Mesothelial cell of epicardium (in vitro differentiated cells): ENCODE data around the gene WDR64. TPM values are rescaled to one million over a fixed set of nuclear protein-coding genes. Genes with fewer than 3 reads are reported as not detected.

Experiments
- DNase-seq, 2 experiments: peaks; one replicate each; pipeline ENCODE4 v3.0.0; 2021; ENCODE audit warnings: low spot score in 2 of 2; ENCODE audit not compliant: unreplicated experiment in 2 of 2
- H3K27ac Mint-ChIP-seq: 2 replicates; pipeline ENCODE4 v1.8.0; 2021; ENCODE audit warnings: mixed read lengths
- H3K27me3 Mint-ChIP-seq: 2 replicates; pipeline ENCODE4 v1.8.0; 2021; ENCODE audit warnings: low read depth, mixed read lengths
- H3K36me3 Mint-ChIP-seq: 2 replicates; pipeline ENCODE4 v1.8.0; 2021; ENCODE audit warnings: mixed read lengths
- H3K4me1 Mint-ChIP-seq: 2 replicates; pipeline ENCODE4 v1.8.0; 2021; ENCODE audit warnings: mixed read lengths
- H3K4me3 Mint-ChIP-seq: 2 replicates; pipeline ENCODE4 v1.8.0; 2021; ENCODE audit warnings: mild to moderate bottlenecking, moderate library complexity, mixed read lengths
- H3K9me3 Mint-ChIP-seq: 2 replicates; pipeline ENCODE4 v1.8.0; 2021; ENCODE audit warnings: mixed read lengths
- CTCF ChIP-seq: fragments of 200-600 bp; sonication (generic); IDR thresholded peaks from one replicate; pipeline ENCODE4 v1.5.0; 2021; ENCODE audit warnings: antibody characterized with exemption; ENCODE audit not compliant: unreplicated experiment
- total RNA-seq: library from RNA; stranded (reverse); gene quantifications from 3 replicates; pipeline ENCODE4 v1.2.1, GENCODE V29; 2021

WDR64 gene
- total RNA-seq, 1 donor from 2014 or later: not detected

GRCh38 chr1:241608379-241609033, 43.6 kb upstream of the WDR64 start:
- no peak for TF ChIP-seq CTCF
- no peak for DNase-seq

GRCh38 chr1:241610056-241610815, 41.8 kb upstream of the WDR64 start:
- H3K27me3 Mint-ChIP-seq: no peaks in the 10 kb centered on the region
- no peak overlapping the region for H3K4me3 Mint-ChIP-seq
- H3K4me1 Mint-ChIP-seq: no peaks in the 10 kb centered on the region
- no peaks in the 10 kb centered on the region for H3K9me3 Mint-ChIP-seq
- H3K27ac Mint-ChIP-seq: no peak overlapping the region
- no peak for TF ChIP-seq CTCF
- DNase-seq: no peak
- no peaks in the 10 kb centered on the region for H3K36me3 Mint-ChIP-seq

More at GRCh38 chr1:241608379-241609033, 43.6 kb upstream of the WDR64 start:
- Mint-ChIP-seq H3K36me3 (no peaks in the 10 kb centered on the region), H3K9me3 (no peaks in the 10 kb centered on the region), H3K27ac (no peak overlapping the region), H3K4me3 (no peak overlapping the region), H3K27me3 (no peaks in the 10 kb centered on the region), H3K4me1 (no peaks in the 10 kb centered on the region)

GRCh38 chr1:241611063-241611462, 41.0 kb upstream of the WDR64 start:
- no peaks in the 10 kb centered on the region for H3K36me3 Mint-ChIP-seq
- no peak for DNase-seq
- no peak overlapping the region for H3K27ac Mint-ChIP-seq
- peak; percentile 87 for TF ChIP-seq CTCF
- no peaks in the 10 kb centered on the region for H3K4me1 Mint-ChIP-seq
- no peaks in the 10 kb centered on the region for H3K9me3 Mint-ChIP-seq
- no peak overlapping the region for H3K4me3 Mint-ChIP-seq
- H3K27me3 Mint-ChIP-seq: no peaks in the 10 kb centered on the region

- Mint-ChIP-seq H3K36me3 (no peaks in the 10 kb centered on the region), H3K4me1 (no peaks in the 10 kb centered on the region), H3K27me3 (no peaks in the 10 kb centered on the region), H3K4me3 (no peak overlapping the region), H3K27ac (no peak overlapping the region), H3K9me3 (no peaks in the 10 kb centered on the region)
- TF ChIP-seq CTCF: no peak
- DNase-seq: no peak
Measured at GRCh38 chr1:241611736-241612135, 40.3 kb upstream of the WDR64 start.

GRCh38 chr1:241612533-241613477, 39.3 kb upstream of the WDR64 start:
- no peaks in the 10 kb centered on the region for H3K9me3 Mint-ChIP-seq
- no peak overlapping the region for H3K4me3 Mint-ChIP-seq
- DNase-seq: no peak
- H3K4me1 Mint-ChIP-seq: no peaks in the 10 kb centered on the region
- no peaks in the 10 kb centered on the region for H3K36me3 Mint-ChIP-seq
- no peak for TF ChIP-seq CTCF
- no peaks in the 10 kb centered on the region for H3K27me3 Mint-ChIP-seq
- H3K27ac Mint-ChIP-seq: no peak overlapping the region
